GM12872 (cell line): ENCODE data around the gene ALG10B.

Source experiments
- CTCF ChIP-seq: IDR thresholded peaks from 3 replicates; pipeline ENCODE4 v1.5.1; 2011; ENCODE audit warnings: low read depth, mild to moderate bottlenecking, low read length, moderate library complexity; ENCODE audit not compliant: insufficient read depth

Gene ALG10B

GRCh38 chr12:38370311-38370710 is 53.7 kb downstream of the ALG10B start:
- TF ChIP-seq CTCF, result no peak

DNA sequence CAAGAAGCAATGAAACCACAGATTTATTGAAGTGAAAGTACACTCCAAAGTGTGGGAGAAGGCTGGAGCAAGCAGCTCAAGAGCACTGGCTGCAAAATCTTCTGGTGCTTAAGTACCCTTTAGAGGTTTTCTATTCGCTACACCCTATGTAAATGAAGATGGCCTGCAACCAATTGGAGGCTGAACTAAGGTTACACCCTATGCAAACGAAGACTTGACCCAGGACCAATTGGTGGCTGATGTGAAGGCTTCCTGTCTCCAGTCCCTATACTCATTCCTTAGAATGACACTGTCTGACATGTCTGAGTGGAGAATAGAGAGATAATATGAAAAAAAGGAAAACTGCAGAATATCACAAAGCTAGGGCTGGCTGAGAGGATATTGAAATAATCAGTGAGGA is 57.2 kb downstream of the ALG10B start:
- TF ChIP-seq CTCF, result no peak

- TF ChIP-seq CTCF, result no peak
These were observed 58.2 kb downstream of the ALG10B start for GRCh38 chr12:38374751-38375150.
